ENCODE measurements around the gene VOPP1.

GRCh38 chr7:55575098-55575497 lies 2.8 kb upstream of the VOPP1 start:
- TF ChIP-seq, protein P1, sequence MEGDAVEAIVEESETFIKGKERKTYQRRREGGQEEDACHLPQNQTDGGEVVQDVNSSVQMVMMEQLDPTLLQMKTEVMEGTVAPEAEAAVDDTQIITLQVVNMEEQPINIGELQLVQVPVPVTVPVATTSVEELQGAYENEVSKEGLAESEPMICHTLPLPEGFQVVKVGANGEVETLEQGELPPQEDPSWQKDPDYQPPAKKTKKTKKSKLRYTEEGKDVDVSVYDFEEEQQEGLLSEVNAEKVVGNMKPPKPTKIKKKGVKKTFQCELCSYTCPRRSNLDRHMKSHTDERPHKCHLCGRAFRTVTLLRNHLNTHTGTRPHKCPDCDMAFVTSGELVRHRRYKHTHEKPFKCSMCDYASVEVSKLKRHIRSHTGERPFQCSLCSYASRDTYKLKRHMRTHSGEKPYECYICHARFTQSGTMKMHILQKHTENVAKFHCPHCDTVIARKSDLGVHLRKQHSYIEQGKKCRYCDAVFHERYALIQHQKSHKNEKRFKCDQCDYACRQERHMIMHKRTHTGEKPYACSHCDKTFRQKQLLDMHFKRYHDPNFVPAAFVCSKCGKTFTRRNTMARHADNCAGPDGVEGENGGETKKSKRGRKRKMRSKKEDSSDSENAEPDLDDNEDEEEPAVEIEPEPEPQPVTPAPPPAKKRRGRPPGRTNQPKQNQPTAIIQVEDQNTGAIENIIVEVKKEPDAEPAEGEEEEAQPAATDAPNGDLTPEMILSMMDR (conservative IDR thresholded peaks at IDR 0.05; ENCODE audit: low read length), result no peak
- no peak for TF ChIP-seq EZH2phosphoT487 (IDR thresholded peaks at IDR 0.05; ENCODE audit: borderline replicate concordance)
